HepG2 (cell line): ENCODE data around the gene ZNF620. TPM values are rescaled to one million over a fixed set of nuclear protein-coding genes. Genes with fewer than 3 reads are reported as not detected.

Experiments
- AGO2 ChIP-seq: fragments of 200-400 bp; formaldehyde crosslinking; optimal IDR thresholded peaks from 2 replicates; pipeline ENCODE3; 2017; ENCODE audit warnings: mild to moderate bottlenecking, low read depth, low read length, moderate library complexity
- BORCS8-MEF2B ChIP-seq: sonication (generic); formaldehyde crosslinking; IDR thresholded peaks from 2 replicates; pipeline ENCODE4 v1.8.0; 2022; ENCODE audit warnings: mild to moderate bottlenecking, missing genetic modification reagents
- BRF2 ChIP-seq: sonication (generic); formaldehyde crosslinking; IDR thresholded peaks from 2 replicates; pipeline ENCODE4 v1.8.1; 2022; ENCODE audit warnings: mild to moderate bottlenecking, missing genetic modification reagents
- CBFB ChIP-seq: sonication (generic); formaldehyde crosslinking; IDR thresholded peaks from 2 replicates; pipeline ENCODE4 v1.4.0; 2020; ENCODE audit warnings: missing genetic modification reagents
- CREBL2 ChIP-seq: sonication (generic); formaldehyde crosslinking; IDR thresholded peaks from 2 replicates; pipeline ENCODE4 v1.8.1; 2023; ENCODE audit warnings: missing genetic modification reagents, mild to moderate bottlenecking, borderline replicate concordance
- CSRNP1 ChIP-seq: sonication (generic); formaldehyde crosslinking; IDR thresholded peaks from 2 replicates; pipeline ENCODE4 v1.8.1; 2023; ENCODE audit warnings: mild to moderate bottlenecking, missing genetic modification reagents
- ERF ChIP-seq: IDR thresholded peaks from 2 replicates; pipeline ENCODE4 v1.6.1; 2018; ENCODE audit warnings: missing biosample characterization, missing genetic modification reagents
- FOXK1 ChIP-seq: sonication (generic); formaldehyde crosslinking; IDR thresholded peaks from 2 replicates; pipeline ENCODE4 v1.4.0; 2020; ENCODE audit warnings: low read depth, missing genetic modification reagents, borderline replicate concordance
- FOXO1 ChIP-seq: sonication (generic); formaldehyde crosslinking; IDR thresholded peaks from 2 replicates; pipeline ENCODE4 v1.4.0; 2020; ENCODE audit warnings: missing genetic modification reagents
- FOXP1 ChIP-seq, 2 experiments: fragments of 450-650 bp in 1 of 2; IDR thresholded peaks; 2 replicates each; pipeline ENCODE4 v1.6.1; 2017 to 2018; ENCODE audit warnings: antibody characterized with exemption in 1 of 2
- HMGA1 ChIP-seq: sonication (generic); formaldehyde crosslinking; conservative IDR thresholded peaks from 2 replicates; pipeline ENCODE4 v1.4.0; 2020; ENCODE audit warnings: missing genetic modification reagents
- JDP2 ChIP-seq: sonication (generic); formaldehyde crosslinking; IDR thresholded peaks from 2 replicates; pipeline ENCODE4 v1.8.1; 2022; ENCODE audit warnings: missing genetic modification reagents, borderline replicate concordance
- RXRA ChIP-seq: sonication (generic); formaldehyde crosslinking; IDR thresholded peaks from 2 replicates; pipeline ENCODE4 v1.5.1; 2020; ENCODE audit warnings: missing genetic modification reagents
- SRSF1 ChIP-seq: fragments of 200-400 bp; formaldehyde crosslinking; optimal IDR thresholded peaks from 2 replicates; pipeline ENCODE3; 2017; ENCODE audit warnings: mild to moderate bottlenecking, low read depth, low read length, moderate library complexity
- SRSF4 ChIP-seq: fragments of 200-400 bp; formaldehyde crosslinking; IDR thresholded peaks from one replicate; pipeline ENCODE4 v1.6.1; 2018; ENCODE audit warnings: mild to moderate bottlenecking, low read depth, low read length, moderate library complexity; ENCODE audit not compliant: poor library complexity, severe bottlenecking
- THRA ChIP-seq: sonication (generic); formaldehyde crosslinking; IDR thresholded peaks from 2 replicates; pipeline ENCODE4 v1.4.0; 2020; ENCODE audit warnings: missing genetic modification reagents, borderline replicate concordance
- YEATS2 ChIP-seq: sonication (generic); formaldehyde crosslinking; IDR thresholded peaks from 2 replicates; pipeline ENCODE4 v1.4.0; 2020; ENCODE audit warnings: missing genetic modification reagents, borderline replicate concordance
- ZFP41 ChIP-seq: sonication (generic); formaldehyde crosslinking; IDR thresholded peaks from 2 replicates; pipeline ENCODE4 v1.4.0; 2020; ENCODE audit warnings: mild to moderate bottlenecking, missing genetic modification reagents, borderline replicate concordance
- ZNF180 ChIP-seq: sonication (generic); formaldehyde crosslinking; IDR thresholded peaks from 2 replicates; pipeline ENCODE4 v1.4.0; 2020; ENCODE audit warnings: low read depth, missing genetic modification reagents, borderline replicate concordance
- ZNF263 ChIP-seq: sonication (generic); formaldehyde crosslinking; IDR thresholded peaks from 2 replicates; pipeline ENCODE4 v1.4.0; 2020; ENCODE audit warnings: missing genetic modification reagents
- ZNF691 ChIP-seq: sonication (generic); formaldehyde crosslinking; IDR thresholded peaks from 2 replicates; pipeline ENCODE4 v1.4.0; 2020; ENCODE audit warnings: missing genetic modification reagents, low read depth, mild to moderate bottlenecking, borderline replicate concordance
- ZNF746 ChIP-seq: sonication (generic); formaldehyde crosslinking; IDR thresholded peaks from 2 replicates; pipeline ENCODE4 v1.8.0; 2022; ENCODE audit warnings: mild to moderate bottlenecking, missing genetic modification reagents
- polyA plus RNA-seq, 8 experiments: library from polyadenylated mRNA; depleted of rRNA in 3 of 8; stranded (reverse) in 7 of 8; unstranded in 1 of 8; fragments of >200 nt; fragmentation: Illumina TruSeq in 4 of 8; extraction: Trizol in 4 of 8; gene quantifications; 2 replicates each; pipeline versions ENCODE4 v1.2.1 to v1.2.3, GENCODE V29; 2011 to 2016; ENCODE audit warnings: low read depth in 4 of 8, missing spikeins in 1 of 8, mixed read lengths in 1 of 8; ENCODE audit not compliant: insufficient read depth in 1 of 8
- total RNA-seq, 5 experiments: library from RNA; depleted of rRNA; stranded (reverse); fragments of >200 nt; fragmentation: Illumina TruSeq; extraction: Trizol; gene quantifications; 2 replicates each; pipeline ENCODE4 v1.2.3, GENCODE V29; 2016; ENCODE audit warnings: low read depth in 1 of 5

The ZNF620 gene
- total and polyA plus RNA-seq, 2 of the 13 experiments (the other 11 are each of a cell fraction or from before 2014, with no cell fraction given), result 2.3 to 12.2 TPM

- TF ChIP-seq BRF2 (CRISPR knock-in tag), result no peak
- no peak for TF ChIP-seq SRSF1
- 0 out of 2 replicates have a peak, but pooled peaks have one; percentile 28 for TF ChIP-seq ERF (CRISPR knock-in tag)
- TF ChIP-seq BORCS8-MEF2B (CRISPR knock-in tag), result no peak
- TF ChIP-seq CSRNP1 (CRISPR knock-in tag), result no peak
- no peak for TF ChIP-seq RXRA
- TF ChIP-seq ZNF691 (CRISPR knock-in tag), result no peak
- no peak for TF ChIP-seq YEATS2
- peak; percentile 44; the same call in 1 of the 2 replicates for TF ChIP-seq FOXK1 (CRISPR knock-in tag)
- peak; percentile 74 for TF ChIP-seq FOXP1 (IDR thresholded peaks at IDR 0.05)
- TF ChIP-seq FOXP1 (CRISPR knock-in tag; IDR thresholded peaks at IDR 0.05), result peak; percentile 91
- TF ChIP-seq AGO2, result no peak
- TF ChIP-seq ZNF263 (CRISPR knock-in tag), result no peak
- TF ChIP-seq ZNF180 (CRISPR knock-in tag), result no peak
- no peak for TF ChIP-seq ZNF746 (CRISPR knock-in tag)
- no peak for TF ChIP-seq CBFB
- TF ChIP-seq CREBL2 (CRISPR knock-in tag), result no peak
- TF ChIP-seq FOXO1 (CRISPR knock-in tag), result peak; percentile 45; the same call in 1 of the 2 replicates
- TF ChIP-seq SRSF4, result no peak
- TF ChIP-seq ZFP41 (CRISPR knock-in tag), result no peak
- no peak for TF ChIP-seq JDP2
- TF ChIP-seq THRA (CRISPR knock-in tag), result no peak
- TF ChIP-seq HMGA1 (CRISPR knock-in tag), result no peak
These were observed 37.8 kb upstream of the ZNF620 start (continued) for GRCh38 chr3:40468018-40468417.
